ENCODE results near the gene SCT.

SCT gene

DNA sequence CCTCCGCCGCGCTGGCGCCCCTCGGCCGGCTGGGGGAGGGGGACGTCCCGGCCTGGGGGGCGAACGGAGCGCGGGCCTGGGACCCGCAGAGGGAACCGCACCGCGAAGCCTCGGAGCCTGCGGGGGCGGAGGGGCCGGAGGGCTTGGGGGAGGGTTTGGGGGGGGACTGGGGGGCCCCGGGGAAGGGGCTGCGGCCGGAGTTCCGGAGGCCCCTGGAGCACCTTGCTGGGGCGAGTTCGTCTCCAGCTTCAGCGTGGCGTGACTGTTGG, 261 bp upstream of the SCT start:
- TF ChIP-seq, protein P1, sequence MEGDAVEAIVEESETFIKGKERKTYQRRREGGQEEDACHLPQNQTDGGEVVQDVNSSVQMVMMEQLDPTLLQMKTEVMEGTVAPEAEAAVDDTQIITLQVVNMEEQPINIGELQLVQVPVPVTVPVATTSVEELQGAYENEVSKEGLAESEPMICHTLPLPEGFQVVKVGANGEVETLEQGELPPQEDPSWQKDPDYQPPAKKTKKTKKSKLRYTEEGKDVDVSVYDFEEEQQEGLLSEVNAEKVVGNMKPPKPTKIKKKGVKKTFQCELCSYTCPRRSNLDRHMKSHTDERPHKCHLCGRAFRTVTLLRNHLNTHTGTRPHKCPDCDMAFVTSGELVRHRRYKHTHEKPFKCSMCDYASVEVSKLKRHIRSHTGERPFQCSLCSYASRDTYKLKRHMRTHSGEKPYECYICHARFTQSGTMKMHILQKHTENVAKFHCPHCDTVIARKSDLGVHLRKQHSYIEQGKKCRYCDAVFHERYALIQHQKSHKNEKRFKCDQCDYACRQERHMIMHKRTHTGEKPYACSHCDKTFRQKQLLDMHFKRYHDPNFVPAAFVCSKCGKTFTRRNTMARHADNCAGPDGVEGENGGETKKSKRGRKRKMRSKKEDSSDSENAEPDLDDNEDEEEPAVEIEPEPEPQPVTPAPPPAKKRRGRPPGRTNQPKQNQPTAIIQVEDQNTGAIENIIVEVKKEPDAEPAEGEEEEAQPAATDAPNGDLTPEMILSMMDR (IDR thresholded peaks at IDR 0.05; ENCODE audit: low read depth, low read length, missing control alignments), result no peak
- no peak for DNase-seq
- Histone ChIP-seq H3K36me3 (replicated peaks) (no peaks in the 10 kb centered on the region), H3K4me3 (ENCODE audit: low read depth, low read length) (no peak overlapping the region), H3K27ac (no peak overlapping the region), H3K27me3 (replicated peaks) (peaks cover 2% of the 10 kb centered on the region)
- in situ Hi-C loops (cut with HindIII; ENCODE audit: low pct_ligation_motif_present, low sequenced_read_pairs), result no loop called here

DNA sequence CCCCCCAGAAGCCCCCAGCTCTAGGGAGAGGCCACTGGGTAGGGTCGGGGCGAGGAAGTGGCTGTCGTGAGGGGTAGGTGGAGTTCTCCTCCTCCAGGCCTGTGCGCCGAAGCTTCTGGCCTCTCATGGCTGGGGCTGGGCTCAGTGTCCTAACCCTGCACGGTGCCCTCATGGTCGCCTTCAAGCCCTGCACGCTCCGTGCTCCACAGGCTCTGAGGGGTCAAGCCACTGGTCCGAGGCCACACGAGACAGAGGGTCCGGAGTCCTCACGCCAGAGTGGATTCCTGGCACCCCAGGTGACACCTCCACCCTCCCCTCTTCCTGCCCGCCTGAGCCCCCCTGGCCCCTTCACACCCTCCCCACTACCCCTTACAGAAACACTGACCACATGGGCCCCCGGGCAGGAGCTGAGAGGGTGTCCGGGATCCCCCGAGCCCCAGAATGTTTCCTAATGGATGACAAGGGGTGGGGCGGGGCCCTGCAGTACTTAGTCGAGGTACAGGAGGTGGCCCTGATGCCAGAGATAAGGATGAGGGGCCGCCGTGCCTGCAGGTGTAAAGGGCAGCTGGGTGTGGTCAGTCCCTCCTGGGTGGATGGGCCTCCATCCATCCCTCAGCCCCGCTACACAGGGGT, 1.2 kb downstream of the SCT start:
- DNase-seq, result no peak
- Histone ChIP-seq H3K27me3 (replicated peaks) (peaks cover 2% of the 10 kb centered on the region), H3K4me3 (ENCODE audit: low read depth, low read length) (no peak overlapping the region), H3K36me3 (replicated peaks) (no peaks in the 10 kb centered on the region), H3K27ac (no peak overlapping the region)
- TF ChIP-seq, protein P1 (IDR thresholded peaks at IDR 0.05; ENCODE audit: low read depth, low read length, missing control alignments), result no peak
- in situ Hi-C loops (cut with HindIII; ENCODE audit: low pct_ligation_motif_present, low sequenced_read_pairs), result no loop called here

DNA sequence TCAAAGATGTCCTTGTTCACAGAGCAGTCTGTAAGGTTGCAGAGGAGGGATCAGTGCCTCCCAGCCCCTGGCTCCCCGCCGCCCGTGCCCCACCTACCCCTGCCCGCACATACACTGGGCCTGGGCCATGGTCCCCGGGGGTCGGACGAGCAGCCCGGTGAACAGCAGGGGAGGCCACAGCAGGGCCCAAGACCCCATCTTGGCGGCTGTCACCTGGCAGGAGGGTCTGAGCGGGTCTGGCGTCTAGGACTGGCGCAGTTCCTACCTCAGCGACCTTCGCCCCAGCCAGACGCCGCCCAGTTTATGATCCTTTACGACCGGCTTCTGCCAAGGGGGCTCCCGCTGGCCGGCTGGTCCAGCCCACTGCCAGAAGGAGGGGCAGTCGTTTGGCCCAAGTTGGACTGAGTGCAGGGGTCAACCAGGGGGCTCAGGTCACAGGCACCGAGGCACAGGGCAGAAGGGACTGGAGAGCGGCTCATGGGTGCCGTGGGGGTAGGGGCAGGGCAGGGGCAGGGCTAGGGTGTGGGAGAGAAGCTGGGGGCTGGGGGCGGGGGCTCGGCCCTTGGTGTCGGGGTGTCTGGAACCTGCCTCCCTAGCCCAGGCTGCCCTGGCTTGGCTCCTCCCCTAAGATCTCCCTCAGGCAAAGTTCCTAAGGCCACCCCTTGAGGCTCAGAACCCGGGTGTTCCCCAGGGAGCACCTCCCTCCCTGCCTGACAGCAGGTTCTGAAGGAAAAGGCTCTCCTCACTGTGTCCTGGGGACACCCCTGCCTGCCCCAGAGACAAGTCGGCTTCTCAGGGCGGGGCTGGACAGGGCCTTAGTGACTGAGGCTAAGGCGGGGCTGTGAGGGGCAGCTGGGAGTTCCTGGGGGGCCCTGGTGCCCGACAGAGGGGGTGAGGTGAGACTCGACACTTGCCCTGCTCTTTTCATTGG, 2.0 kb downstream of the SCT start, which contains the start of gene CDHR5:
Gene CDHR5, minus strand, starts transcription at position 251 of the 931 bp plus-strand sequence. Its CDS starts 53 bp downstream, at position 198.
- no peak for DNase-seq
- Histone ChIP-seq H3K36me3 (replicated peaks) (no peaks in the 10 kb centered on the region), H3K27ac (no peak within 1 kb of the TSS), H3K4me3 (ENCODE audit: low read depth, low read length) (no peak within 1 kb of the TSS), H3K27me3 (replicated peaks) (peaks cover 2% of the 10 kb centered on the region)
- in situ Hi-C loops (cut with HindIII; ENCODE audit: low pct_ligation_motif_present, low sequenced_read_pairs), result no loop called here
- TF ChIP-seq, protein P1 (IDR thresholded peaks at IDR 0.05; ENCODE audit: low read depth, low read length, missing control alignments), result no peak

DNA sequence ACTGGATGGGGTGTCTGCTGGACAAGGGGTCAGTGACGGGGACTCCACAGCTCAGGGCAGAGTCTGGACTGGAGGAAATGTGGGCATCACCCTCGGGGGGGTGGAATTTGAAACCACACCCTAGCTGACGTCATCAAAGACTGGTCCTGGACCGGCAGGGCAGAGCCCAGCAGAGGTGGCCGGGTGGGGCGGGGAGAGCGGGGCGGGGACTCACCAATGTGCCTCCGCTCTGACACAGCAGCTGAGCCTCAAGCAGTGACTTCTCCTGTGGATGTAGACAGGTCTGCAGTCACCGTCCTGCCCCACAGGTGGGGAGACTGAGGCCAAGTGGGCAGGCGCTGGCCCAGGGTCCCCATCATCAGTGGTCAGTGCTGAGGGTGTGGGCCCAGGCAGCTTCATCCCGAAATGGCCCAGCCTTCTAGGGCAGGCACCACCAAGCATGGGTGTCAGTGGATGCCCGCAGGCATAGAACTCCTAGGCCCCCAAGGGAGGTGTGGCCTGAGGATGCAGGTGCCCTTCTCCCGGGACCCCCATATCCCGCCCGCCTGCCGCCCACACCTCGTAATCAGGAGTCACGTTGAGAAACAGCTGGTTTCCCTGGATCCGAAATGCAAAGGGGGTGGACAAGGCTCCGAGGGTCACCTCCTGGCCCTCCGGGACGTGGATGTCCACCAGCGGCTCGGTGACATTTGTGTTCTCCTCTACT, 2.8 kb downstream of the SCT start:
- Histone ChIP-seq H3K27ac (no peak overlapping the region), H3K36me3 (replicated peaks) (no peaks in the 10 kb centered on the region), H3K27me3 (replicated peaks) (peaks cover 2% of the 10 kb centered on the region), H3K4me3 (ENCODE audit: low read depth, low read length) (no peak overlapping the region)
- DNase-seq, result no peak
- TF ChIP-seq, protein P1 (IDR thresholded peaks at IDR 0.05; ENCODE audit: low read depth, low read length, missing control alignments), result no peak
- in situ Hi-C loops (cut with HindIII; ENCODE audit: low pct_ligation_motif_present, low sequenced_read_pairs), result no loop called here

DNA sequence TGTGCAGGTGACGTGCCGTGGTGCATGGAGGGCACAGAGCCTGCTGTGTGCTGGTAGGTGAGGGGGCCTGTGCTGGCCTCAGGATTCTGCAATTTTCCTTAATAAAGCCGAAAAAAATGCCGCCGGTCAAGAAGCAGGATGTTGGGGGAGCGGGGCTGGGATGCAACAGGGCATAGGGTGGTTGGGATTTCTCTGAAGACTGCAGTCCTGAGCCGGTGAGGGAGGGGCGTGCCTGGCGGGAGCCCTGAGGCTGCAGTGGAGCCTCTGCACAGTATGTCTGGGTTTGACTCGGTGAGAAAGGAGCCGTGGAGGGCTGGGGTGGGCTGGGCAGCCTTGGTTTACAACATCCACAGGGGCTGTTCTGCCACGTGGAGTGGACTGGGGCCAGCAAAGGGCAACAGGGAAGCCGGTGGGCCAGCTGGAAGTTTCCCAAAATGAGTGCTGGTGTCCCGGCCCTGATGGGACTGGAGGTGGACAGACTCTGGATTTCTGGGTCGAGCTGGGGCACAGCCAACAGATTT, 3.6 kb downstream of the SCT start:
- in situ Hi-C loops (cut with HindIII; ENCODE audit: low pct_ligation_motif_present, low sequenced_read_pairs), result no loop called here
- Histone ChIP-seq H3K4me3 (ENCODE audit: low read depth, low read length) (no peak overlapping the region), H3K27me3 (replicated peaks) (peaks cover 2% of the 10 kb centered on the region), H3K36me3 (replicated peaks) (no peaks in the 10 kb centered on the region), H3K27ac (no peak overlapping the region)
- no peak for DNase-seq
- TF ChIP-seq, protein P1 (IDR thresholded peaks at IDR 0.05; ENCODE audit: low read depth, low read length, missing control alignments), result no peak
